Gastroesophageal sphincter (tissue), 2 donors: ENCODE data around the gene NEURL1.

ENCODE experiments used
- EP300 ChIP-seq: sonication (generic); formaldehyde crosslinking; IDR thresholded peaks from one replicate; pipeline ENCODE4 v1.6.1; 2017; ENCODE audit warnings: antibody characterized with exemption, mild to moderate bottlenecking
- POLR2A ChIP-seq, 2 donors: fragments of 450-650 bp; IDR thresholded peaks; one replicate each; pipeline ENCODE4 v1.6.1; 2017; ENCODE audit warnings: antibody characterized with exemption in 2 of 2, mild to moderate bottlenecking in 2 of 2, moderate library complexity in 1 of 2

DNA sequence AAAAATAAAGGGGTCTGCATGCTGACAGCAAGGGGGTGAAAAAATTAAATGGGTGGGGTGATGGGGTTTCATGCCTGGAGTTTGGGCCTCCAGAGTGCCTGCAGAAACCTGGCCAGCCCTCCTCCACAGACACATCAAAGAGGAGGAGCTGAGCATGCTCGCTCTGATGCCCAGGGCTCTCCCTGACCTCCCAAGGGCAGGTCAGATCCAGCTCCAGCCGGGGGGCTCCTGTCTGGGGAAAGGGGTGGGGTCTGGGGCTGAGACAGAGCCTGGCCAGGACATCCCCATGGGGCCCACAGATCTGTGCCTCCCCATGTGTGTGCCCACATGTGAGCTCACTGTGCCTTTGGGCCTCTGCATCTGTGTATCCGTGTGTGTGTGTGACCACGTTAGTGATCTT is 33.9 kb upstream of the NEURL1 start:
- no peak for TF ChIP-seq POLR2A (IDR thresholded peaks at IDR 0.05)
- no peak for TF ChIP-seq EP300
